Esophagus muscularis mucosa (tissue), 4 donors: Measurements from ENCODE around the gene RNF225.

ENCODE experiments used
- CTCF ChIP-seq, 3 experiments: fragments of 200-600 bp in 2 of 3; fragments of 450-650 bp in 1 of 3; sonication (generic) in 2 of 3; IDR thresholded peaks; one replicate each; pipeline ENCODE4 v1.5.1; 2017 to 2019; ENCODE audit warnings: antibody characterized with exemption in 3 of 3, mild to moderate bottlenecking in 2 of 3, moderate library complexity in 1 of 3
- EP300 ChIP-seq: sonication (generic); formaldehyde crosslinking; IDR thresholded peaks from one replicate; pipeline ENCODE4 v1.6.1; 2017; ENCODE audit warnings: antibody characterized with exemption
- POLR2A ChIP-seq: fragments of 450-650 bp; IDR thresholded peaks from one replicate; pipeline ENCODE4 v1.6.1; 2017; ENCODE audit warnings: antibody characterized with exemption, moderate library complexity, mild to moderate bottlenecking, low read depth
- POLR2AphosphoS5 ChIP-seq, 2 donors: sonication (generic); formaldehyde crosslinking; IDR thresholded peaks; one replicate each; pipeline ENCODE4 v1.6.1; 2017; ENCODE audit warnings: antibody characterized with exemption in 2 of 2

- TF ChIP-seq CTCF (IDR thresholded peaks at IDR 0.05) (no peak), EP300 (no peak), POLR2A (no peak), POLR2AphosphoS5 (IDR thresholded peaks at IDR 0.05) (no peak)
Observed at GRCh38 chr19:58388175-58388526, 7.3 kb upstream of the RNF225 start.
